B cell (primary cell): Measurements from ENCODE around the gene FOXA3. TPM values are rescaled to one million over a fixed set of nuclear protein-coding genes. Genes with fewer than 3 reads are reported as not detected.

Experiments used
- ATAC-seq: fragments of 200-7000 bp; cut with Tn5 transposase; one replicate; pipeline ENCODE4 v1.10.0; 2021; ENCODE audit warnings: low read depth, mild to moderate bottlenecking, moderate number of reproducible peaks, moderate library complexity
- CTCF ChIA-PET: fragments of 350-600 bp; sonication (Branson Sonifier 250); formaldehyde crosslinking; loops from one replicate; lab custom pipeline; 2021; ENCODE audit warnings: antibody characterized with exemption, inconsistent platforms; lab: Charles Lee
- POLR2A ChIA-PET: fragments of 350-600 bp; sonication (Branson Sonifier 250); formaldehyde crosslinking; loops from one replicate; lab custom pipeline; 2021; ENCODE audit warnings: antibody characterized with exemption; lab: Charles Lee
- DNase-seq: peaks from one replicate; pipeline ENCODE4 v3.0.0; 2013
- H2AFZ ChIP-seq: 2 replicates; pipeline ENCODE4 v1.6.1; 2012; ENCODE audit warnings: mild to moderate bottlenecking, low read depth, low read length; ENCODE audit not compliant: insufficient read depth, poor library complexity, severe bottlenecking
- H3K27ac ChIP-seq, 2 donors: 1 replicate in 1 of 2; 2 replicates in 1 of 2; pipeline ENCODE4 v1.5.1; 2012 to 2013; ENCODE audit warnings: low read length in 2 of 2, mild to moderate bottlenecking in 2 of 2, moderate library complexity in 1 of 2
- H3K27me3 ChIP-seq, 4 experiments: fragments of 200-600 bp in 1 of 4; sonication (generic) in 1 of 4; replicated peaks in 1 of 4; 1 replicate in 2 of 4; 2 replicates in 2 of 4; pipeline versions ENCODE4 v1.6.1 to v1.7.0; 2013 to 2016; ENCODE audit warnings: low read length in 3 of 4, mild to moderate bottlenecking in 2 of 4, mixed read lengths in 1 of 4, moderate library complexity in 1 of 4; ENCODE audit not compliant: insufficient read depth in 4 of 4, control insufficient read depth in 3 of 4; ENCODE audit errors: control extremely low read depth in 1 of 4
- H3K36me3 ChIP-seq, 2 experiments: replicated peaks in 1 of 2; 1 replicate in 1 of 2; 2 replicates in 1 of 2; pipeline versions ENCODE4 v1.6.1 to v1.7.1; 2013; ENCODE audit warnings: low read length in 1 of 2; ENCODE audit not compliant: insufficient read depth in 2 of 2, control insufficient read depth in 1 of 2; ENCODE audit errors: control extremely low read depth in 1 of 2, extremely low read depth in 1 of 2
- H3K4me1 ChIP-seq, 2 donors: fragments of 200-600 bp in 1 of 2; sonication (generic) in 1 of 2; 1 replicate in 1 of 2; 2 replicates in 1 of 2; pipeline versions ENCODE4 v1.5.1 to v1.6.1; 2013 to 2017; ENCODE audit warnings: low read length in 2 of 2; ENCODE audit not compliant: control insufficient read depth in 2 of 2, insufficient read depth in 2 of 2
- H3K4me2 ChIP-seq: replicated peaks from 2 replicates; pipeline ENCODE3; 2012; ENCODE audit warnings: mild to moderate bottlenecking, low read depth, low read length; ENCODE audit not compliant: poor library complexity, severe bottlenecking
- H3K4me3 ChIP-seq, 5 experiments: fragments of 200-600 bp in 1 of 5; sonication (generic) in 1 of 5; 1 replicate in 3 of 5; 2 replicates in 2 of 5; pipeline versions ENCODE4 v1.5.1 to v1.7.0; 2011 to 2016; ENCODE audit warnings: low read length in 4 of 5, mild to moderate bottlenecking in 4 of 5, low read depth in 2 of 5, control low read depth in 1 of 5, moderate library complexity in 1 of 5; ENCODE audit not compliant: insufficient read depth in 1 of 5; ENCODE audit errors: control extremely low read depth in 1 of 5, extremely low read depth in 1 of 5
- H3K79me2 ChIP-seq: fragments of 200-600 bp; sonication (generic); one replicate; pipeline ENCODE4 v1.6.0; 2016; ENCODE audit warnings: low read length; ENCODE audit not compliant: control insufficient read depth, insufficient read depth
- H3K9ac ChIP-seq: fragments of 200-600 bp; sonication (generic); 2 replicates; pipeline ENCODE4 v1.6.1; 2017; ENCODE audit warnings: mild to moderate bottlenecking, low read length, moderate library complexity
- H3K9me3 ChIP-seq, 3 donors: one replicate each; pipeline versions ENCODE4 v1.6.1 to v1.7.1; 2013; ENCODE audit warnings: low read length in 2 of 3; ENCODE audit not compliant: control insufficient read depth in 2 of 3, insufficient read depth in 1 of 3; ENCODE audit errors: control extremely low read depth in 1 of 3
- H4K20me1 ChIP-seq: 2 replicates; pipeline ENCODE4 v1.6.0; 2012; ENCODE audit warnings: mild to moderate bottlenecking, low read length; ENCODE audit not compliant: insufficient read depth, control insufficient read depth, poor library complexity, severe bottlenecking
- H3K27ac Mint-ChIP-seq: one replicate; pipeline ENCODE4 v1.8.0; 2021; ENCODE audit warnings: mixed read lengths
- H3K27me3 Mint-ChIP-seq: one replicate; pipeline ENCODE4 v1.8.0; 2021; ENCODE audit warnings: mixed read lengths
- H3K4me1 Mint-ChIP-seq: one replicate; pipeline ENCODE4 v1.8.0; 2021; ENCODE audit warnings: mixed read lengths
- H3K4me3 Mint-ChIP-seq: one replicate; pipeline ENCODE4 v1.8.0; 2021; ENCODE audit warnings: mixed read lengths
- H3K9me3 Mint-ChIP-seq: one replicate; pipeline ENCODE4 v1.8.0; 2022; ENCODE audit warnings: mixed read lengths; ENCODE audit not compliant: insufficient read depth
- CTCF ChIP-seq: fragments of 200-600 bp; IDR thresholded peaks from one replicate; pipeline ENCODE4 v1.8.0; 2022; ENCODE audit warnings: antibody characterized with exemption, mild to moderate bottlenecking
- EZH2 ChIP-seq: IDR thresholded peaks from 2 replicates; pipeline ENCODE4 v1.6.1; 2012; ENCODE audit warnings: borderline replicate concordance, low read depth, mild to moderate bottlenecking, moderate library complexity, low read length; ENCODE audit not compliant: insufficient read depth, poor library complexity, severe bottlenecking
- WGBS: methylation state at CpG from one replicate; pipeline ENCODE4 v1.1.5; 2013; ENCODE audit warnings: missing lambda C conversion rate; ENCODE audit not compliant: insufficient coverage; 5-methylcytosine and 5-hydroxymethylcytosine counted together
- intact Hi-C: fragments of 100-400 bp; cut with micrococcal nuclease; formaldehyde crosslinking; loops from one replicate; pipeline ENCODE4 v1.10.0; 2022
- polyA plus RNA-seq: library from polyadenylated mRNA; depleted of rRNA; stranded (reverse); fragments of >200 nt; gene quantifications from 2 replicates; pipeline ENCODE4 v1.2.3, GENCODE V29; 2012
- total RNA-seq, 2 donors: library from RNA; stranded (reverse); fragments of 120-200 nt in 1 of 2; gene quantifications; 1 replicate in 1 of 2; 2 replicates in 1 of 2; pipeline versions ENCODE4 v1.2.3 to v1.2.4, GENCODE V29; 2013 to 2022

Gene FOXA3
- total and polyA plus RNA-seq, 2 donors (not counting 1 experiment from before 2014, with no cell fraction given): not detected

GRCh38 chr19:45825917-45826893 lies 37.9 kb upstream of the FOXA3 start:
- H3K79me2 ChIP-seq: no peaks in the 10 kb centered on the region
- Mint-ChIP-seq H3K27ac (no peak overlapping the region), H3K4me3 (no peak overlapping the region), H3K4me1 (no peaks in the 10 kb centered on the region), H3K9me3 (no peaks in the 10 kb centered on the region), H3K27me3 (no peaks in the 10 kb centered on the region)
- H3K4me1 ChIP-seq: no peaks in the 10 kb centered on the region
- no peak for ATAC-seq
- no peak overlapping the region for H3K9ac ChIP-seq
- no peak overlapping the region for H3K4me2 ChIP-seq
- DNase-seq: no peak
- H3K9me3 ChIP-seq: no peaks in the 10 kb centered on the region
- TF ChIP-seq CTCF (no peak), EZH2 (no peak)
- H3K27me3 ChIP-seq: no peaks in the 10 kb centered on the region
- H2AFZ ChIP-seq: no peak overlapping the region
- intact Hi-C loops: no loop called here
- CTCF ChIA-PET: interaction anchor here (0.5 to 1.8 kb wide), 3 partner anchors 9 to 1493 kb away, joined by 4 to 9 read pairs (median 4); no protein-coding TSS in a partner anchor
- POLR2A ChIA-PET: no interaction called here
- H3K36me3 ChIP-seq: peaks cover 2 to 75% of the 10 kb centered on the region in 2 experiments
- 92% methylated on average over 16 of the region's 22 CpGs for WGBS
- H3K4me3 ChIP-seq: no peak overlapping the region
- H3K27ac ChIP-seq: no peak overlapping the region
- no peaks in the 10 kb centered on the region for H4K20me1 ChIP-seq

- no peak overlapping the region for H3K9ac ChIP-seq
- H3K27ac ChIP-seq: no peak overlapping the region
- H3K9me3 ChIP-seq: no peaks in the 10 kb centered on the region
- DNase-seq: no peak
- ATAC-seq: no peak
- TF ChIP-seq CTCF (no peak), EZH2 (no peak)
- POLR2A ChIA-PET: no interaction called here
- Mint-ChIP-seq H3K9me3 (no peaks in the 10 kb centered on the region), H3K4me1 (no peaks in the 10 kb centered on the region), H3K4me3 (no peak overlapping the region), H3K27ac (no peak overlapping the region), H3K27me3 (no peaks in the 10 kb centered on the region)
- no peak overlapping the region for H3K4me3 ChIP-seq
- peaks cover 3% of the 10 kb centered on the region for H3K79me2 ChIP-seq
- peaks cover 4 to 83% of the 10 kb centered on the region in 2 experiments for H3K36me3 ChIP-seq
- WGBS: 94% methylated on average over 10 of the region's 11 CpGs
- H3K4me1 ChIP-seq: no peaks in the 10 kb centered on the region
- peaks cover 1% of the 10 kb centered on the region for H4K20me1 ChIP-seq
- H2AFZ ChIP-seq: no peak overlapping the region
- intact Hi-C loops: no loop called here
- H3K4me2 ChIP-seq: no peak overlapping the region
- CTCF ChIA-PET: interaction anchor here (1.6 to 1.8 kb wide), 2 partner anchors 10 to 28 kb away, joined by 4 to 9 read pairs; no protein-coding TSS in a partner anchor
- no peaks in the 10 kb centered on the region for H3K27me3 ChIP-seq
These were observed 37.2 kb upstream of the FOXA3 start for GRCh38 chr19:45826934-45827333.
